ENCODE measurements around the gene SDCCAG8. TPM values are rescaled to one million over a fixed set of nuclear protein-coding genes. Genes with fewer than 3 reads are reported as not detected.

Gene SDCCAG8
- total and polyA plus RNA-seq, 4 donors = 8.5 to 25.8 (median 17.5) TPM

- Histone ChIP-seq H3K9me3 (ENCODE audit: control insufficient read depth in 4 of 4, low read length in 3 of 4) (no peaks in the 10 kb centered on the region), H3K27me3 (ENCODE audit: control insufficient read depth in 4 of 4, insufficient read depth in 4 of 4, low read length in 3 of 4) (no peaks in the 10 kb centered on the region), H3K4me3 (ENCODE audit: low read depth in 1 of 3, low read length in 3 of 3) (no peak overlapping the region), H3K27ac (ENCODE audit: low read depth in 1 of 2, low read length in 2 of 2) (peak overlapping the region in 1 of 2 donors; percentile 25), H3K36me3 (ENCODE audit: control insufficient read depth in 4 of 4, insufficient read depth in 3 of 4, low read depth in 1 of 4, low read length in 3 of 4) (peaks cover 0 to 5% (median 2%) of the 10 kb centered on the region in 4 donors), H3K4me1 (ENCODE audit: control insufficient read depth in 4 of 4, insufficient read depth in 4 of 4, low read length in 3 of 4) (peaks cover 0 to 11% (median 2%) of the 10 kb centered on the region in 4 donors), H3K9ac (ENCODE audit: low read depth in 1 of 2, low read length in 2 of 2) (no peak overlapping the region)
- DNase-seq (ENCODE audit: low spot score) = no peak
- WGBS = 79% methylated on average over 3 of the region's 3 CpGs
- TF ChIP-seq EGR1 (IDR thresholded peaks at IDR 0.05; ENCODE audit: low read depth in 2 of 2) (no peak), TAF1 (conservative IDR thresholded peaks at IDR 0.05) (no peak), HNF4A (conservative IDR thresholded peaks at IDR 0.05) (no peak), SP1 (IDR thresholded peaks at IDR 0.05) (no peak), JUND (IDR thresholded peaks at IDR 0.05) (no peak), CTCF (IDR thresholded peaks at IDR 0.05; ENCODE audit: low read depth, low read length, missing input control) (no peak), YY1 (IDR thresholded peaks at IDR 0.05) (no peak), FOXA1 (IDR thresholded peaks at IDR 0.05) (no peak), HNF4G (IDR thresholded peaks at IDR 0.05) (no peak), MAX (IDR thresholded peaks at IDR 0.05) (no peak), ZBTB33 (IDR thresholded peaks at IDR 0.05) (no peak), GABPA (IDR thresholded peaks at IDR 0.05 in 1 of 2, conservative IDR thresholded peaks at IDR 0.05 in 1 of 2) (no peak), NR2F2 (IDR thresholded peaks at IDR 0.05) (no peak), RAD21 (IDR thresholded peaks at IDR 0.05) (no peak), RXRA (IDR thresholded peaks at IDR 0.05) (no peak), ATF3 (IDR thresholded peaks at IDR 0.05) (no peak), FOXA2 (IDR thresholded peaks at IDR 0.05) (no peak), REST (IDR thresholded peaks at IDR 0.05) (no peak)
Measured at GRCh38 chr1:243471754-243472745, 216.2 kb downstream of the SDCCAG8 start.
